Esophagus squamous epithelium (tissue), 5 donors: ENCODE results near the gene TPD52L1. TPM values are rescaled to one million over a fixed set of nuclear protein-coding genes. Genes with fewer than 3 reads are reported as not detected.

Source experiments
- DNase-seq: peaks from one replicate; lab custom pipeline; 2025; lab: John Stamatoyannopoulos, UW
- H3K27ac ChIP-seq, 4 donors: fragments of 200-600 bp; sonication (generic); one replicate each; pipeline ENCODE4 v1.5.1; 2016 to 2019; ENCODE audit warnings: mild to moderate bottlenecking in 1 of 4
- H3K27me3 ChIP-seq, 4 donors: fragments of 200-600 bp; sonication (generic); 1 replicate in 3 of 4; 2 replicates in 1 of 4; pipeline versions ENCODE4 v1.5.1 to v1.6.0; 2017 to 2021; ENCODE audit warnings: antibody characterized with exemption in 1 of 4
- H3K36me3 ChIP-seq, 3 donors: fragments of 200-600 bp; sonication (generic); one replicate each; pipeline ENCODE4 v1.5.1; 2016 to 2019
- H3K4me1 ChIP-seq, 3 donors: fragments of 200-600 bp; sonication (generic); one replicate each; pipeline ENCODE4 v1.5.1; 2017 to 2019
- H3K4me3 ChIP-seq, 4 donors: fragments of 200-600 bp; sonication (generic); 1 replicate in 3 of 4; 2 replicates in 1 of 4; pipeline ENCODE4 v1.5.1; 2016 to 2019; ENCODE audit warnings: mild to moderate bottlenecking in 2 of 4, moderate library complexity in 1 of 4
- H3K9me3 ChIP-seq, 3 donors: fragments of 200-600 bp; sonication (generic); one replicate each; pipeline ENCODE4 v1.5.1; 2016 to 2019
- CTCF ChIP-seq, 6 experiments: fragments of 450-650 bp in 4 of 6; fragments of 200-600 bp in 2 of 6; sonication (generic) in 2 of 6; IDR thresholded peaks; one replicate each; pipeline ENCODE4 v1.5.1; 2016 to 2019; ENCODE audit warnings: antibody characterized with exemption in 6 of 6, mild to moderate bottlenecking in 4 of 6, moderate library complexity in 4 of 6
- POLR2A ChIP-seq, 4 donors: fragments of 450-650 bp; IDR thresholded peaks; one replicate each; pipeline ENCODE4 v1.6.1; 2017; ENCODE audit warnings: antibody characterized with exemption in 4 of 4, mild to moderate bottlenecking in 4 of 4, moderate library complexity in 3 of 4
- WGBS, 2 donors: methylation state at CpG; one replicate each; pipeline ENCODE4 v1.1.5; 2018; 5-methylcytosine and 5-hydroxymethylcytosine counted together
- intact Hi-C: fragments of 100-400 bp; cut with DNase I; formaldehyde crosslinking; loops from one replicate; pipeline ENCODE4 v1.15.0; 2022
- total RNA-seq, 4 donors: library from RNA; depleted of rRNA; stranded (reverse); fragments of >200 nt; gene quantifications; one replicate each; pipeline ENCODE4 v1.1.0, GENCODE V29; 2016
- donor health status: DM: yes; HTN: yes; CAD: no.

The TPD52L1 gene
- total RNA-seq, 4 donors from 2014 or later = 202 to 409 (median 275) TPM

GRCh38 chr6:125294925-125295324, 141.4 kb downstream of the TPD52L1 start:
- Histone ChIP-seq H3K36me3 (peaks cover 5 to 98% (median 14%) of the 10 kb centered on the region in 3 donors), H3K9me3 (no peaks in the 10 kb centered on the region), H3K4me3 (no peak overlapping the region), H3K27me3 (no peaks in the 10 kb centered on the region), H3K4me1 (peaks cover 5 to 52% (median 6%) of the 10 kb centered on the region in 3 donors), H3K27ac (peak overlapping the region in 1 of 4 donors; percentile 7)
- no peak for DNase-seq
- intact Hi-C loops = loop anchor here (10.0 kb wide), 1 partner anchor 140 kb away; the partner anchor contains the start of gene TPD52L1
- TF ChIP-seq POLR2A (IDR thresholded peaks at IDR 0.05) = no peak
- TF ChIP-seq CTCF (IDR thresholded peaks at IDR 0.05) = no peak
- WGBS, 2 donors = 50 to 54% methylated on average over 3 of the region's 3 CpGs

GRCh38 chr6:125296471-125296870, 142.9 kb downstream of the TPD52L1 start:
- no peak for DNase-seq
- Histone ChIP-seq H3K4me1 (peaks cover 11 to 63% (median 13%) of the 10 kb centered on the region in 3 donors), H3K9me3 (no peaks in the 10 kb centered on the region), H3K27me3 (no peaks in the 10 kb centered on the region), H3K27ac (no peak overlapping the region), H3K36me3 (peaks cover 5 to 86% (median 14%) of the 10 kb centered on the region in 3 donors), H3K4me3 (no peak overlapping the region)
- intact Hi-C loops = loop anchor here (10.0 kb wide), 1 partner anchor 142 kb away; the partner anchor contains the start of gene TPD52L1
- TF ChIP-seq POLR2A (IDR thresholded peaks at IDR 0.05) (no peak), CTCF (IDR thresholded peaks at IDR 0.05) (no peak)
- 100% methylated on average over 1 of the region's 1 CpG for WGBS, 2 donors

GRCh38 chr6:125299257-125299656, 145.7 kb downstream of the TPD52L1 start:
- intact Hi-C loops = loop anchor here (10.0 kb wide), 1 partner anchor 144 kb away; the partner anchor contains the start of gene TPD52L1
- Histone ChIP-seq H3K9me3 (no peaks in the 10 kb centered on the region), H3K27me3 (no peaks in the 10 kb centered on the region), H3K36me3 (peaks cover 0 to 59% (median 10%) of the 10 kb centered on the region in 3 donors), H3K4me1 (peaks cover 11 to 85% (median 19%) of the 10 kb centered on the region in 3 donors), H3K27ac (no peak overlapping the region), H3K4me3 (no peak overlapping the region)
- 84 to 89% methylated on average over 3 of the region's 3 CpGs for WGBS, 2 donors
- TF ChIP-seq CTCF (IDR thresholded peaks at IDR 0.05) (no peak), POLR2A (IDR thresholded peaks at IDR 0.05) (no peak)
- no peak for DNase-seq

- Histone ChIP-seq H3K4me1 (peaks cover 11 to 71% (median 19%) of the 10 kb centered on the region in 3 donors), H3K27ac (peak overlapping the region; percentile 87 to 94 (median 92)), H3K36me3 (peaks cover 0 to 43% (median 10%) of the 10 kb centered on the region in 3 donors), H3K4me3 (peak overlapping the region; percentile 65 to 95 (median 66)), H3K9me3 (no peaks in the 10 kb centered on the region), H3K27me3 (no peaks in the 10 kb centered on the region)
- WGBS, 2 donors = 4 to 6% methylated on average over 9 to 11 of the region's 11 CpGs
- no peak for DNase-seq
- TF ChIP-seq POLR2A (IDR thresholded peaks at IDR 0.05) (no peak), CTCF (IDR thresholded peaks at IDR 0.05) (no peak)
- intact Hi-C loops = no loop called here
These were observed 147.4 kb downstream of the TPD52L1 start for GRCh38 chr6:125300992-125301434.
